K562 (cell line): ENCODE results near the gene CLCNKA. TPM values are rescaled to one million over a fixed set of nuclear protein-coding genes. Genes with fewer than 3 reads are reported as not detected.

Experiments used
- BCLAF1 ChIP-seq, 2 experiments: fragments of 450-650 bp in 1 of 2; IDR thresholded peaks; 2 replicates each; pipeline ENCODE4 v1.6.1; 2011 to 2017; ENCODE audit warnings: low read depth in 2 of 2, antibody characterized with exemption in 1 of 2, borderline replicate concordance in 1 of 2, low read length in 1 of 2, mild to moderate bottlenecking in 1 of 2, mixed read lengths in 1 of 2; ENCODE audit not compliant: control insufficient read depth in 1 of 2
- CSDE1 ChIP-seq, 2 experiments: fragments of 450-650 bp; IDR thresholded peaks; 2 replicates each; pipeline ENCODE4 v1.6.1; 2016; ENCODE audit warnings: mild to moderate bottlenecking in 1 of 2
- HDAC8 ChIP-seq: fragments of 450-650 bp; IDR thresholded peaks from 2 replicates; pipeline ENCODE4 v1.6.1; 2016; ENCODE audit warnings: mild to moderate bottlenecking, missing genetic modification characterization, moderate library complexity, missing compliant biosample characterization
- HMG20B ChIP-seq: fragments of 250-450 bp; sonication (Bioruptor Pico); IDR thresholded peaks from 2 replicates; pipeline ENCODE4 v1.5.0; 2021; ENCODE audit warnings: mild to moderate bottlenecking
- SIRT6 ChIP-seq: IDR thresholded peaks from one replicate; pipeline ENCODE4 v1.6.1; 2012; ENCODE audit warnings: low read depth, mild to moderate bottlenecking, control low read depth, inconsistent platforms, low read length, moderate library complexity
- SRSF1 ChIP-seq: fragments of 200-400 bp; formaldehyde crosslinking; IDR thresholded peaks from 2 replicates; pipeline ENCODE4 v1.6.1; 2017; ENCODE audit warnings: mild to moderate bottlenecking, low read depth, low read length, moderate library complexity
- SRSF9 ChIP-seq: fragments of 200-400 bp; formaldehyde crosslinking; IDR thresholded peaks from 2 replicates; pipeline ENCODE4 v1.6.1; 2017; ENCODE audit warnings: low read depth, low read length, borderline replicate concordance
- ZBED1 ChIP-seq: IDR thresholded peaks from 2 replicates; pipeline ENCODE4 v1.6.1; 2014
- ZNF318 ChIP-seq, 2 experiments: fragments of 450-650 bp; IDR thresholded peaks; 2 replicates each; pipeline ENCODE4 v1.6.1; 2016; ENCODE audit warnings: mild to moderate bottlenecking in 2 of 2, borderline replicate concordance in 1 of 2, low read depth in 1 of 2, moderate library complexity in 1 of 2
- polyA plus RNA-seq, 8 experiments: library from polyadenylated mRNA; depleted of rRNA in 4 of 8; stranded (reverse) in 5 of 8; unstranded in 3 of 8; fragments of >200 nt; fragmentation: Nextera tagmentation in 2 of 8; fragmentation: Illumina TruSeq in 1 of 8; extraction: Ambion mirVana in 2 of 8; extraction: Trizol in 1 of 8; gene quantifications; 2 replicates each; pipeline versions ENCODE4 v1.2.1 to v1.2.3, GENCODE V29; 2011 to 2014; ENCODE audit warnings: inconsistent platforms in 1 of 8, missing spikeins in 1 of 8
- total RNA-seq, 7 experiments: library from RNA; depleted of rRNA in 6 of 7; stranded (reverse); fragments of >200 nt in 6 of 7; fragmentation: Illumina TruSeq in 2 of 7; extraction: Trizol in 2 of 7; gene quantifications; 2 replicates each; pipeline versions ENCODE4 v1.2.1 to v1.2.3, GENCODE V29; 2011 to 2021; ENCODE audit warnings: low replicate concordance in 1 of 7
- TF ChIP-seq, protein P1 (sequence below): sonication (generic); formaldehyde crosslinking; IDR thresholded peaks from 2 replicates; pipeline ENCODE4 v1.9.0; 2022; ENCODE audit warnings: mild to moderate bottlenecking, missing genetic modification reagents
- TF ChIP-seq, protein P2 (sequence below): fragments of 250-450 bp; sonication (Bioruptor Pico); IDR thresholded peaks from 2 replicates; pipeline ENCODE4 v1.4.0; 2020; ENCODE audit warnings: borderline replicate concordance
- TF ChIP-seq, protein P3 (sequence below): fragments of 250-450 bp; sonication (Bioruptor Pico); IDR thresholded peaks from 2 replicates; pipeline ENCODE4 v1.8.0; 2021; ENCODE audit warnings: borderline replicate concordance, mild to moderate bottlenecking, moderate library complexity; ENCODE audit not compliant: poor library complexity, severe bottlenecking

CLCNKA gene
- total and polyA plus RNA-seq, 9 of the 15 experiments (the other 6 are each of a cell fraction or from before 2014, with no cell fraction given) = 0.03 to 0.37 (median 0.10) TPM; not detected in 3

- TF ChIP-seq SRSF9 = no peak
- no peak for TF ChIP-seq HDAC8 (tag)
- TF ChIP-seq, protein P1, sequence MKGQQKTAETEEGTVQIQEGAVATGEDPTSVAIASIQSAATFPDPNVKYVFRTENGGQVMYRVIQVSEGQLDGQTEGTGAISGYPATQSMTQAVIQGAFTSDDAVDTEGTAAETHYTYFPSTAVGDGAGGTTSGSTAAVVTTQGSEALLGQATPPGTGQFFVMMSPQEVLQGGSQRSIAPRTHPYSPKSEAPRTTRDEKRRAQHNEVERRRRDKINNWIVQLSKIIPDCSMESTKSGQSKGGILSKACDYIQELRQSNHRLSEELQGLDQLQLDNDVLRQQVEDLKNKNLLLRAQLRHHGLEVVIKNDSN = no peak; the same call in 1 of the 2 replicates
- TF ChIP-seq BCLAF1 (IDR thresholded peaks at IDR 0.05; ENCODE audit: borderline replicate concordance in 1 of 2, control insufficient read depth in 1 of 2, low read depth in 2 of 2, low read length in 1 of 2) = no peak
- TF ChIP-seq, protein P2, sequence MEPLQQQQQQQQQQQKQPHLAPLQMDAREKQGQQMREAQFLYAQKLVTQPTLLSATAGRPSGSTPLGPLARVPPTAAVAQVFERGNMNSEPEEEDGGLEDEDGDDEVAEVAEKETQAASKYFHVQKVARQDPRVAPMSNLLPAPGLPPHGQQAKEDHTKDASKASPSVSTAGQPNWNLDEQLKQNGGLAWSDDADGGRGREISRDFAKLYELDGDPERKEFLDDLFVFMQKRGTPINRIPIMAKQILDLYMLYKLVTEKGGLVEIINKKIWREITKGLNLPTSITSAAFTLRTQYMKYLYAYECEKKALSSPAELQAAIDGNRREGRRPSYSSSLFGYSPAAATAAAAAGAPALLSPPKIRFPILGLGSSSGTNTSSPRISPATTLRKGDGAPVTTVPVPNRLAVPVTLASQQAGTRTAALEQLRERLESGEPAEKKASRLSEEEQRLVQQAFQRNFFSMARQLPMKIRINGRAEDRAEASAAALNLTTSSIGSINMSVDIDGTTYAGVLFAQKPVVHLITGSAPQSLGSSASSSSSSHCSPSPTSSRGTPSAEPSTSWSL (CRISPR knock-in tag) = no peak
- TF ChIP-seq, protein P3, sequence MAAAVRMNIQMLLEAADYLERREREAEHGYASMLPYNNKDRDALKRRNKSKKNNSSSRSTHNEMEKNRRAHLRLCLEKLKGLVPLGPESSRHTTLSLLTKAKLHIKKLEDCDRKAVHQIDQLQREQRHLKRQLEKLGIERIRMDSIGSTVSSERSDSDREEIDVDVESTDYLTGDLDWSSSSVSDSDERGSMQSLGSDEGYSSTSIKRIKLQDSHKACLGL (CRISPR knock-in tag) = no peak
- TF ChIP-seq SRSF1 = no peak
- TF ChIP-seq ZNF318 (IDR thresholded peaks at IDR 0.05; ENCODE audit: borderline replicate concordance in 1 of 2, low read depth in 1 of 2) = no peak
- no peak for TF ChIP-seq ZBED1
- TF ChIP-seq SIRT6 = no peak
- no peak for TF ChIP-seq CSDE1 (IDR thresholded peaks at IDR 0.05)
- no peak for TF ChIP-seq HMG20B
Measured at GRCh38 chr1:16032388-16033102, 10.7 kb downstream of the CLCNKA start (continued).
